GM06990 (cell line): ENCODE results near the gene RNU1-3.
"Not testable (repeated sequence)": the region's sequence is repeated elsewhere in the genome, so short reads cannot be mapped to it uniquely, and the experiment has no call there.

ENCODE experiments used
- DNase-seq: peaks from one replicate; pipeline ENCODE4 v3.0.0-alpha.2; 2011; ENCODE audit not compliant: insufficient read length; ENCODE audit errors: extremely low read depth
- H3K27me3 ChIP-seq: replicated peaks from 2 replicates; pipeline ENCODE4 v1.6.0; 2011; ENCODE audit warnings: low read length; ENCODE audit not compliant: control insufficient read depth, insufficient read depth
- H3K36me3 ChIP-seq: 2 replicates; pipeline ENCODE4 v1.5.1; 2011; ENCODE audit warnings: low read length; ENCODE audit not compliant: control insufficient read depth, insufficient read depth
- H3K4me3 ChIP-seq: replicated peaks from 2 replicates; pipeline ENCODE4 v1.5.1; 2011; ENCODE audit warnings: low read depth, mild to moderate bottlenecking, control low read depth, low read length

Gene RNU1-3

DNA sequence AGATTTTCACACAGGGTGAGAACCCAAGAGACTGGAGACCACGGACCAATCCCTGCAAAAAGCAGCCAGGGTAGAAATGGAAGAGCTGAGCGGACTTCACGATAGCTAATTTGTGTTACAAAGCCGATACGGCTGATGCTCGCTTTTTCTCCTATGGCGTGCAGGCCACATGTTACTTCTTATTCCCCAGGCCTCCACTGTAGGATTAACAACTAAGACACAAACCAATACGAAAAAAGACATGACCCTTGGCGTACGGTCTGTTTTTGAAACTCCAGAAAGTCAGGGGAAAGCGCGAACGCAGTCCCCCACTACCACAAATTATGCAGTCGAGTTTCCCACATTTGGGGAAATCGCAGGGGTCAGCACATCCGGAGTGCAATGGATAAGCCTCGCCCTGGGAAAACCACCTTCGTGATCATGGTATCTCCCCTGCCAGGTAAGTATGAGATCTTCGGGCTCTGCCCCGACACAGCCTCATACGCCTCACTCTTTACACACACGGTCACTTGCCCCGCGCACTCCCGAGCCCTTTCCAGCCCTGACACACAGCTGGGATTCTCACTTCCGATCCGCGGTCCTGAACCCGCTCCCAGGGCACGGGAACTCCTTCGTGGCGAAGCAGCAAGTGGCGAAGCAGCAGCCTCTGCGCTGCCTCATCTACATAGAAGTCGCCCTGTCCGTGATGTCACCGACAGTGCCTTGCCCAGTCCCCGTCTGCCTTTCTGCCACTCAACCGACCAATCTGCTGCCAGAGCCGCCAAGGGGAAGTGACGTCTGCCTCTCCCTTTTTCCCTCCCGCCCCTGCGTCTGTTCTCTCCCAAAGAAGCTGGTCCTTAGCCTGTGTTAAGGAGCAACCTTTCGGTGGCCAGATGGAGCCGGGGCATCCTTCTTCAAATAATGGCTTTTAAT, at the start of gene RNU1-3:
RNU1-3 (minus strand) TSS at position 447 of the 912 bp plus-strand sequence.
- H3K27me3 ChIP-seq, H3K4me3 ChIP-seq, DNase-seq, H3K36me3 ChIP-seq: not testable (repeated sequence)

DNA sequence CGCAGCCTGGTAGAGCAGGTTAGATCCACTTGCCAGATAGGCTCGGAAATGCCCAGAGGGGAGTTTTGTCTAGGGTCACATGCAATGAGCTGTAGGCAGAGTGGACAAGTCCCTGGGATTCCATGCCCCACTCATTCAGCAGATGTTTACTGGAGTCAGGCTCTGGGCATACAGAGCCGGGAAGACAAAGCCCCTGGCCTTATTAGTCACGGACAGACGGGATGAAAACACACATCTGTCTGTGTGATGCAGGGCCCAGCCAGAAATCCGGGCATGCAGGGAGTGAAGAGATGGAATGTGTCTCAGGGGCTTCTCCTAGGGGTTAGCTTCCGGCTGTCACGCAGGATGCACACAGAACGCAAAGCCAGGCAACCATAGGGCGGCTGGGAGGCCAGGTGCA, 46.7 kb upstream of the RNU1-3 start:
- not testable (repeated sequence) for DNase-seq, H3K4me3 ChIP-seq, H3K36me3 ChIP-seq, H3K27me3 ChIP-seq

DNA sequence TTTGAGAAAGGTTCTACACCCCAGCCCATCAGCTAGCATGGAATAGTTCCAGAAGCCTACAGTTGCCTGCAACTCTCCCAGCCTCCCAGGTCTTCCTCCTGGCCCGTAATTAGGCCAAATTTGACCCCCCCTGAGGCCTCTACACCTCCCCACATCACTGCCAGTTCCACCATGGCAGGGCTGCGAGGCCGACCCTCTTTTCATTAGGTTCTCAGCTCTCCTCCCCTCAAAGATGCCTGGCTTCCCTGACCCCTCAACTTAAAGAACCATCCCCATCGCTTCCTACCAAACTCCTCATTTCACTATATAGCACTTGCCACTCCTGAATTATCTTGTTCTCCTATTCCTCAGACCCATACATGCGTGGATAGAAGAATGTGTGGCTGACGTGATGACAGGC, 46.2 kb upstream of the RNU1-3 start:
- not testable (repeated sequence) for DNase-seq, H3K4me3 ChIP-seq, H3K27me3 ChIP-seq, H3K36me3 ChIP-seq

DNA sequence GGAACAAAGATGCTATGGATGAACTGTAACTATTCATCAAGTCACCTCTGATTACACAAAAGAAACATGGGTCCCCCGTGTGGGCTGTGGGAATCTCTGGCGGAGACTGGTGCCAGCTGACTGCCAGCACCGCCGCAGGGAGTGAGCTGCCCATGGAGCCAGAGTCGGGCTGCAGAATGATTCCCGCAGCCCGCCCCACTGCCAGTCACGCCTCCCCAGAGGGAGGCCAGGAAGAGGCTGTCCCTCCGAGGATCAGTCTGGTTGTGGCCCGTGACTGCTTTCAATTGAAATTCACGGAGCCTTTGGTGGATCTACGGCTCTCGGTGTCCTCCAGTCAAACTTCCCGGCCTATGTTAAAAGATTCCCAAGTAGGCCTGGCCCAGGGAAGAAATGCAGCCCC, 45.8 kb upstream of the RNU1-3 start:
- H3K27me3 ChIP-seq, H3K4me3 ChIP-seq, H3K36me3 ChIP-seq, DNase-seq: not testable (repeated sequence)

DNA sequence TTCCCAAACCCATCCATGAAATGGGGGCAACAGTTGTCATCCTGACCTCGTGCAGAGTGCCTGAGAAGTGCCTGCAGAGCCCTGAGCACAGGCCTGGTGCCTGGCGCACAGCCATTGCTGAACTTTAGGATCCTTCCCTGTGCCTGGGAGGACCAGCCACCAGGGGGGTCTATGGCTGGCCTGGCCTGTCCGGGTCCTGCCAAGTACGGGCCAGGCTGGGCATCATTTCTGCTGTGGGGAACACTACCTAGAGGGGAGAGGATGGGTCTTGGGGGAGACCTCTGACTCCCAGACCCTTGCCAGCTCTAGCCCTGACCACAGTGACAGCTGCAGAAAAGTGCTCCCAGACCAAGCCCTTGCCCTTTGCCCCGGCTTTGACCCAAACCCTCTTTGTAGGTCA, 45.4 kb upstream of the RNU1-3 start:
- H3K4me3 ChIP-seq, H3K36me3 ChIP-seq, DNase-seq, H3K27me3 ChIP-seq: not testable (repeated sequence)

DNA sequence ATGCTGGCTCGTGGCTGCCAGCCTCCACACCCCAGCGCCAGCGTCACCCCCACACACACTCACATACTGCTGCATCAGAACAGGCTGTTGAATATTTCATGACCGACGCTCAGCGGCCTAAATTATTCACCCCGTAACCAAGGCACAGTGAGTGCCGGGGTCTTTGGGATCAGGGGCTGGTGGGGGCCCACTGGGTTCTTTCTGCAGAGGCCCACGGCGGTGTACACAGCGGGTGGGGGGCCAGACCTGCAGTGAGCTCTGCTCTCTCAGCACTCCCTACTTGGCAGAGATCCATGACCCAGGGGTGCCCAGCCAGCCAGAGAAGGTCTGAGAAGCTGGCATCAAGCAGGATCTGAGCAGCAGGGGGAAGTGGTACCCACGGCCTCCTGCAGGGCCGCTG, 43.9 kb upstream of the RNU1-3 start:
- H3K27me3 ChIP-seq, DNase-seq, H3K4me3 ChIP-seq, H3K36me3 ChIP-seq: not testable (repeated sequence)

DNA sequence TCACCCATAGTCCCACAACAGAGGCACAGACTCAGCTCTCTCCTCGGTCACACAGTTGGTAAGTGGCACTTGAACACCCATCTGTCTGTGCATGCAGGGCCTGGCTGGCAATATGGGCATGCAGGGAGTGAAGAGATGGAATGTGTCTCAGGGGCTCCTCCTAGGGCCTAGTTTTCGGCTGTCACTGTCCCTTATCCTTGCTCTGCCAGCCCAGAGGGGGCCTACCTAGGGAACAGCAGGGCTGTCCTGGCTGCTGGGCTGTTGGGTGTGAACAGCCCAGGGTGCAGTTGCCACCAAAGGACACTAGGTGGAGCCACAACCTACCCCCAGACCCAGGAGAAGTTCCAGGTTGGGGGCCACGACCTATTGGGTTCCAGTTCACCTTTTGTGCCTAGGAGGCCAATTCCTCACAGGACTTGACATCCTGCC, 42.9 kb upstream of the RNU1-3 start:
- H3K36me3 ChIP-seq, H3K4me3 ChIP-seq, H3K27me3 ChIP-seq, DNase-seq: not testable (repeated sequence)

DNA sequence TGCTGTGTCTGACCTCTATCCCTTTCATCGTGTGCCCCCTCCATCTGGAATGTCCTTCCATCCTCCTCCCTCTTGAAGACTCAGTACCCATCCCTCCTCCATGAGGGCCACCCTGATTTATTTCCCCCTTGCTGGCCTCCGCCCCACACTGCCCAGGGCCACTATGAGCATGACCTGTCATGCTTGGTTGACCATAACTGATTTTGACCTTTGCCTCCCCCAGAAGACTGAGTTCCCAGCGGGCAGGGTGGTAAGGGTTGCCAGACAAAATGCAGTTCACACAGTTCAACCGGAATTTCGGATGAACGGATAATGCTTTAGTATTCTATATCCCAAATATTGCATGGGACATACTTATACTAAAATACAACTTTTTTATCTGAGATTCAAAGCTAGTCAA, 42.0 kb upstream of the RNU1-3 start:
- H3K36me3 ChIP-seq, DNase-seq, H3K27me3 ChIP-seq, H3K4me3 ChIP-seq: not testable (repeated sequence)

DNA sequence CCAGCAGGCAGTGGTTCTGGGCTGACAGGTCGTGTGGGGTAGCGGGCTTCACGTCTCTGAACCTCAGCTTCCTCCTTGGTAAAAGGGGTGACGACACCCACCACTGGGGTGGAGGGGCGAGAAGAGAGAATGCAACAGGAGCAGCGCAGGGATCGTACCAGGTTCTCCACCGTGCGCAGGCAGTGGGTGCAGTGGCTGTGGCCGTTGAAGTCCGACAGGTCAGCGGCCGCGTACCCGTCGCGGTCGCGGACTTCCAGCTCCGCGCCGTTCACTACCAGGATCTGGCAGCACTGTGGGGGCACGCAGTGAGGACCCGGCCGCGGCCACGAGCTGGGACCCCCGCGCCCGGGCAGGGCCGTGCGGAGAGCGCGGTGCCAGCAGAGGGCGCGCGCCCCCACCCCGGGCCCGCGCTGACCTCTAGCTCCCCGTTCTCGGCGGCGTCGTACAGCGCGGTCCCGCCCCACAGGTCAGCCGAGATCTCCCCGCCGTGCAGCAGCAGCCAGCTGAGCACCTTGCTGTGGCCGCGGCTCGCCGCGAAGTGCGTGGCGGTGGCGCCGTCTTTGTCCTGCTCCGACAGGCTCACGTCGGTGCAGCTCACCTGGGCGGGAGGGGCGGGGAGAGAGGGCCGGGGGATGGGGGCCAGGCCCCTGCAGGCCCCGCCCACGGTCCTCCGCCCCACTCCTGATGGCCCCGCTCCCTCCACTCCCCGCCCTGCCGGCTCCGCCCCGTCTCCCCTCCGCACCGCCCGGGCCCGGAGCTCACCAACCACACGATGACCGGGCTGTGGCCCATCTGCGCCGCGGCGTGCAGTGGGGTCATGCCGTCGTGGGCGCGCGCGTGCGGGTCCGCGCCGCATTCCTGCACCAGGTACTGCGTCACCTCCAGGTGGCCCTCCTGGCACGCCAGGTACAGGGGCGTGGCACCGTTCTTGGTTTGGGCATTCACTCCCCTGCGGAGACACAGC, 40.7 kb upstream of the RNU1-3 start:
- not testable (repeated sequence) for H3K36me3 ChIP-seq, DNase-seq, H3K4me3 ChIP-seq, H3K27me3 ChIP-seq

DNA sequence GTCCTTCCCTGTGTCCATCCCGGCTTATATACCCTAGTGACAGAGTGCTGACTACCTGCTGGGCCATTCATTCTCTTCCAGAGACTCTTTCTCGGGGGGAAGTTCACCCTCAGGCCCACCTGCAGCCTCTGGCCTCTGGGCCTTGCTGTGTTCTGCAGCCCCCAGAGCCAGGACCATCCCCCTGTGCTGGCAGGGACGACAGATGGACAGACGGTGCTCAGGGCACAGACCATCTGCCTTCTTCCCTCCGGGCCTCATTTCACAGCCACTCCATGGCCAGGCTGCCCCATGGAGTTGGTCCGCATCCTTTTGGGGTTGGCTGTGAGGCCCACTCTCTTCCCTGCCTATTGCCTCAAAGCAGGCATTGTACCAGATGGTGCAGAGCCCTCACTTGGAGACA, 39.6 kb upstream of the RNU1-3 start:
- not testable (repeated sequence) for DNase-seq, H3K4me3 ChIP-seq, H3K36me3 ChIP-seq, H3K27me3 ChIP-seq

DNA sequence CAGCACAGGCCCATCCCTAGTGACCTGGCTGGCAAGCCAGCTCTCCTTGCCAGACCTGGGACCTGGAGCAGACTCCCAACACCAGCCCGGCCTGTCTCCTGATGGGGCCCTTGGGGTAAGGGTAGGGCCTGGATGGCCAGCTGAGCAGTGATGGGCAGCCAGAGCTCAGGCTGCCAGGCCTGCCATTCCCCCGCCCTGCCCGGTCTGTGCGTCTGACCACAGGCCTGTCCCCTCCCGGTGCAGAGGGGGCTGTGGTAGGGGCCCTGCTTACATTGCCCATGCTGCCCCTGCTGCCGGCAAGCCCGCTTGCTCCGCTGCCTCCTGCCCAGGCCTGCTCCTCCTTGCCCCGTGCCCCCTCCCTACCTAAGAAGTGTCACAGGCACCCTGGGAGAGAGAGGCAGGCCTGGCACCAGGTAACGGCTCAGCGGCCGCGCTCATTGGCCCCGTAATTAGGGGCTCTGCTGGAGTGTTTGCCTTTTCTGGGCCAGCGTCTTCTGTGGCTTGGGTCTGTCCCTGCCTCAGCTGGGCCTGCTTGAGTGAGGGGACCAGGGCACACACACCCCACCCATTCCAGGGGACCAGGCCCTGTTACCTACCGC, 37.9 kb upstream of the RNU1-3 start:
- H3K27me3 ChIP-seq, H3K36me3 ChIP-seq, DNase-seq, H3K4me3 ChIP-seq: not testable (repeated sequence)

DNA sequence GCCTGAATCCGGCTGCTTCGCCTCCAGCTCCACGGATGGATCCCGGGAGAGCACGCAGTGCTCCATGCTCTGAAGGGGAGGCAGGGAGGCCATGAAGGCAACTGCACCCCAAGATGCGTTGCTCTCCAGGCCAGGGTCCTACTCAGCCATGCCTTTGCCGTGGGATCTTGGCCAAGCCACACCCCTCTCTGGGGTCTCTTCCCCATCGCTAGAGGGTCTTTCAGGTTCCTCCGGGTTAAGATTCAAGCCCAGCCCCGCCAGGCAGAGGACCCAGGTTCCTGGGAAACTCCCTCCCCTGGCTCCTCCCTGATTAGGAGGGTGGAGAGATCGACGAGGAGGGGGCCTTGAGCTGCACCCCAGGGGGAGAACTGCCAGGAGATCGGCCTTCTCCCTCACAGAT, 37.3 kb upstream of the RNU1-3 start:
- not testable (repeated sequence) for H3K36me3 ChIP-seq, DNase-seq, H3K4me3 ChIP-seq, H3K27me3 ChIP-seq

DNA sequence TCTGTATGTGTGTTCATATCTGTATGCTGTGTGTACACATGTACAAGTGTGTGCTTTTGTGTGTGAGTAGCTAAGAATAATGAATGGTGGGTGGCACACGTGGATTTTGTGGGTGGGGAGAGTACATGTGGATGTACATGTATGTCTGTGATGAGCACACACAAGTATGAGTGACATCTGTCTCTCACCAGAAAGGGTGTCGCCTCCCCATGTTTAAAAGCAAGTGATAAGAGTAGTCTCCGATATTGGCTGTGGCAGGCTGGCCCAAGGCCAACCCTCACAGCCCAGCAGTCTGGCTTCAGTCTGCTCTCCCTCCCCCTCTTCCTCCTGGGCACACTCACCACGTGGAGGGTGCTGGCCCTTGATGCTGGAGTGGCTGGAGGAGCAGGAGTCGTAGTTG, 36.9 kb upstream of the RNU1-3 start:
- not testable (repeated sequence) for H3K27me3 ChIP-seq, H3K4me3 ChIP-seq, DNase-seq, H3K36me3 ChIP-seq

DNA sequence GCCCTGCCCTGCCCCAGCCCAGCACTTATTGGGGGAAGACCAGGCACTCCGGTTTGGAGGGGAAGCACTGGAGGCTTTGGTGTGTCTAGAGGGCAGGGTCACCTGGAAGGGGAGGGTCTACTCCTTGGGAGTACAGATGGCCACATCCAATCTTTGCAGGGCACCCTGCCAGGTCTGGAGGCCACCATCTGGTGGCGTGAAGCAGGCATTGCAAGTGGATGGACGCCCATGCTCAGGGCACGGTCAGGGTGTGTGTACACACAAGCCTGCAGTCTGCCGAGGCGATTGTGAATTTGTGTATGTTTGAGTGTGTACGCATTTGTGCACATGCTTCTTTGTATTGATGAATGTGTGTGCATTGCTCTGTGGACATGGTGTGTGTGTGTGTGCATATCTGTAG, 36.4 kb upstream of the RNU1-3 start:
- not testable (repeated sequence) for H3K36me3 ChIP-seq, H3K4me3 ChIP-seq, H3K27me3 ChIP-seq, DNase-seq
